Mesothelial cell of epicardium (in vitro differentiated cells): Measurements from ENCODE around the gene ARL8A. TPM values are rescaled to one million over a fixed set of nuclear protein-coding genes. Genes with fewer than 3 reads are reported as not detected.

ENCODE experiments used
- DNase-seq, 2 experiments: peaks; one replicate each; pipeline ENCODE4 v3.0.0; 2021; ENCODE audit warnings: low spot score in 2 of 2; ENCODE audit not compliant: unreplicated experiment in 2 of 2
- H3K27ac Mint-ChIP-seq: 2 replicates; pipeline ENCODE4 v1.8.0; 2021; ENCODE audit warnings: mixed read lengths
- H3K27me3 Mint-ChIP-seq: 2 replicates; pipeline ENCODE4 v1.8.0; 2021; ENCODE audit warnings: low read depth, mixed read lengths
- H3K36me3 Mint-ChIP-seq: 2 replicates; pipeline ENCODE4 v1.8.0; 2021; ENCODE audit warnings: mixed read lengths
- H3K4me1 Mint-ChIP-seq: 2 replicates; pipeline ENCODE4 v1.8.0; 2021; ENCODE audit warnings: mixed read lengths
- H3K4me3 Mint-ChIP-seq: 2 replicates; pipeline ENCODE4 v1.8.0; 2021; ENCODE audit warnings: mild to moderate bottlenecking, moderate library complexity, mixed read lengths
- H3K9me3 Mint-ChIP-seq: 2 replicates; pipeline ENCODE4 v1.8.0; 2021; ENCODE audit warnings: mixed read lengths
- CTCF ChIP-seq: fragments of 200-600 bp; sonication (generic); IDR thresholded peaks from one replicate; pipeline ENCODE4 v1.5.0; 2021; ENCODE audit warnings: antibody characterized with exemption; ENCODE audit not compliant: unreplicated experiment
- total RNA-seq: library from RNA; stranded (reverse); gene quantifications from 3 replicates; pipeline ENCODE4 v1.2.1, GENCODE V29; 2021

The ARL8A gene
- total RNA-seq, 1 donor from 2014 or later = 79.6 TPM

- no peak for TF ChIP-seq CTCF
- no peaks in the 10 kb centered on the region for H3K27me3 Mint-ChIP-seq
- no peaks in the 10 kb centered on the region for H3K36me3 Mint-ChIP-seq
- DNase-seq = no peak
- H3K9me3 Mint-ChIP-seq = no peaks in the 10 kb centered on the region
- peaks cover 42% of the 10 kb centered on the region for H3K4me1 Mint-ChIP-seq
- peak overlapping the region; percentile 79 for H3K27ac Mint-ChIP-seq
- no peak overlapping the region for H3K4me3 Mint-ChIP-seq
Measured at GRCh38 chr1:202085682-202086373, 58.7 kb downstream of the ARL8A start.

- H3K9me3 Mint-ChIP-seq = no peaks in the 10 kb centered on the region
Measured at GRCh38 chr1:202084791-202085681, 59.5 kb downstream of the ARL8A start.

More at GRCh38 chr1:202084791-202085681, 59.5 kb downstream of the ARL8A start:
- H3K36me3 Mint-ChIP-seq = no peaks in the 10 kb centered on the region
- peak overlapping the region; percentile 79 for H3K27ac Mint-ChIP-seq
- peaks cover 46% of the 10 kb centered on the region for H3K4me1 Mint-ChIP-seq
- no peaks in the 10 kb centered on the region for H3K27me3 Mint-ChIP-seq
- TF ChIP-seq CTCF = no peak
- DNase-seq = peak in 1 of 2 experiments; percentile 44
- no peak overlapping the region for H3K4me3 Mint-ChIP-seq

Other genes with a start within 250 kb of the ARL8A start
- gene LMOD1, start 198.2 kb downstream of the ARL8A start, total RNA-seq = 4.8 to 5.6 TPM (median 5.4 TPM) in 3 replicates
- 42.6 to 46.5 TPM (median 46.3 TPM) in 3 replicates for gene TIMM17A, start 189.2 kb downstream of the ARL8A start, total RNA-seq
- 76.6 to 84.3 TPM (median 79.3 TPM) in 3 replicates for gene RNPEP, start 162.1 kb downstream of the ARL8A start, total RNA-seq
- gene ELF3, start 134.2 kb downstream of the ARL8A start, total RNA-seq = 111 to 112 TPM (median 112 TPM) in 3 replicates
- gene GPR37L1, start 21.8 kb downstream of the ARL8A start, total RNA-seq = 0.07 to 0.11 TPM (median 0.09 TPM) in 3 replicates
- gene PTPN7, start 15.9 kb upstream of the ARL8A start, total RNA-seq = 0.31 to 0.49 TPM (median 0.32 TPM) in 3 replicates
- gene LGR6, start 49.1 kb upstream of the ARL8A start, total RNA-seq = 3.1 to 4.7 TPM (median 3.1 TPM) in 3 replicates
- gene UBE2T, start 197.2 kb upstream of the ARL8A start, total RNA-seq = 18.6 to 21.0 TPM (median 19.4 TPM) in 3 replicates
- gene PPP1R12B, start 204.0 kb upstream of the ARL8A start, total RNA-seq = 52.9 to 61.6 TPM (median 53.2 TPM) in 3 replicates